ENCODE data around the gene F11R. TPM values are rescaled to one million over a fixed set of nuclear protein-coding genes. Genes with fewer than 3 reads are reported as not detected.

F11R gene
- total RNA-seq, 1 experiment from 2014 or later: 173 TPM

GRCh38 chr1:161054805-161055204 lies 33.9 kb upstream of the F11R start:
- H3K4me1 Mint-ChIP-seq (ENCODE audit: low read depth, unreplicated experiment): no peaks in the 10 kb centered on the region
- no peak overlapping the region for H3K4me3 Mint-ChIP-seq (ENCODE audit: low read depth, unreplicated experiment)
- peaks cover 24% of the 10 kb centered on the region for H3K36me3 Mint-ChIP-seq (ENCODE audit: insufficient read depth, unreplicated experiment)
- no peaks in the 10 kb centered on the region for H3K27me3 Mint-ChIP-seq (ENCODE audit: unreplicated experiment)
- TF ChIP-seq CTCF (IDR thresholded peaks at IDR 0.05; ENCODE audit: unreplicated experiment): no peak
- CTCF ChIA-PET: interaction anchor here (1.0 to 1.2 kb wide), 2 partner anchors 34 to 57 kb away, joined by 5 to 8 read pairs; partner anchors contain the start of gene F11R
- intact Hi-C loops (cut with micrococcal nuclease; ENCODE audit: unreplicated experiment): no loop called here
- no peak overlapping the region for H3K27ac Mint-ChIP-seq (ENCODE audit: unreplicated experiment)
- peaks cover 2% of the 10 kb centered on the region for H3K9me3 Mint-ChIP-seq (ENCODE audit: low read depth, unreplicated experiment)
- no TSS peak for BruUV-seq (replicated peaks)
- no peak for DNase-seq

- Mint-ChIP-seq H3K4me1 (ENCODE audit: low read depth, unreplicated experiment) (no peaks in the 10 kb centered on the region), H3K27me3 (ENCODE audit: unreplicated experiment) (no peaks in the 10 kb centered on the region)
- CTCF ChIA-PET: interaction anchor here (1.0 to 1.2 kb wide), 2 partner anchors 33 to 57 kb away, joined by 5 to 8 read pairs; partner anchors contain the start of gene F11R
Observed at GRCh38 chr1:161054232-161054631, 33.3 kb upstream of the F11R start.

GRCh38 chr1:161052899-161053298 lies 31.9 kb upstream of the F11R start:
- H3K4me1 Mint-ChIP-seq (ENCODE audit: low read depth, unreplicated experiment): no peaks in the 10 kb centered on the region
- CTCF ChIA-PET: no interaction called here
- intact Hi-C loops (cut with micrococcal nuclease; ENCODE audit: unreplicated experiment): no loop called here
- H3K9me3 Mint-ChIP-seq (ENCODE audit: low read depth, unreplicated experiment): peaks cover 9% of the 10 kb centered on the region
- no TSS peak for BruUV-seq (replicated peaks)
- H3K36me3 Mint-ChIP-seq (ENCODE audit: insufficient read depth, unreplicated experiment): peaks cover 24% of the 10 kb centered on the region
- DNase-seq: no peak
- no peak overlapping the region for H3K27ac Mint-ChIP-seq (ENCODE audit: unreplicated experiment)
- no peaks in the 10 kb centered on the region for H3K27me3 Mint-ChIP-seq (ENCODE audit: unreplicated experiment)
- no peak overlapping the region for H3K4me3 Mint-ChIP-seq (ENCODE audit: low read depth, unreplicated experiment)
- no peak for TF ChIP-seq CTCF (IDR thresholded peaks at IDR 0.05; ENCODE audit: unreplicated experiment)

More at GRCh38 chr1:161054232-161054631, 33.3 kb upstream of the F11R start:
- no peak for DNase-seq
- intact Hi-C loops (cut with micrococcal nuclease; ENCODE audit: unreplicated experiment): no loop called here
- BruUV-seq (replicated peaks): no TSS peak
- TF ChIP-seq CTCF (IDR thresholded peaks at IDR 0.05; ENCODE audit: unreplicated experiment): no peak
- Mint-ChIP-seq H3K36me3 (ENCODE audit: insufficient read depth, unreplicated experiment) (peaks cover 19% of the 10 kb centered on the region), H3K9me3 (ENCODE audit: low read depth, unreplicated experiment) (peaks cover 2% of the 10 kb centered on the region), H3K4me3 (ENCODE audit: low read depth, unreplicated experiment) (no peak overlapping the region), H3K27ac (ENCODE audit: unreplicated experiment) (no peak overlapping the region)

GRCh38 chr1:161051219-161051618 lies 30.3 kb upstream of the F11R start:
- Mint-ChIP-seq H3K27ac (ENCODE audit: unreplicated experiment) (no peak overlapping the region), H3K36me3 (ENCODE audit: insufficient read depth, unreplicated experiment) (peaks cover 31% of the 10 kb centered on the region), H3K4me3 (ENCODE audit: low read depth, unreplicated experiment) (no peak overlapping the region), H3K27me3 (ENCODE audit: unreplicated experiment) (no peaks in the 10 kb centered on the region), H3K4me1 (ENCODE audit: low read depth, unreplicated experiment) (no peaks in the 10 kb centered on the region), H3K9me3 (ENCODE audit: low read depth, unreplicated experiment) (peaks cover 9% of the 10 kb centered on the region)
- intact Hi-C loops (cut with micrococcal nuclease; ENCODE audit: unreplicated experiment): no loop called here
- CTCF ChIA-PET: interaction anchor here (0.8 kb wide), 1 partner anchor 30 kb away, joined by 5 read pairs; the partner anchor contains the start of gene F11R
- DNase-seq: no peak
- no peak for TF ChIP-seq CTCF (IDR thresholded peaks at IDR 0.05; ENCODE audit: unreplicated experiment)
- no TSS peak for BruUV-seq (replicated peaks)
